Putamen (tissue), 1 donor: Measurements from ENCODE around the gene DES.
A peak's percentile ranks its signal among the peaks of the same experiment; 100 is the strongest.

Source experiments
- DNase-seq: peaks from one replicate; pipeline ENCODE4 v3.0.0-alpha.2; 2016; ENCODE audit warnings: low spot score

DES gene

GRCh38 chr2:219440388-219441256 is 22.4 kb downstream of the DES start:
- no peak for DNase-seq

GRCh38 chr2:219441451-219442255 is 23.5 kb downstream of the DES start:
- DNase-seq: peak; percentile 9

DNA sequence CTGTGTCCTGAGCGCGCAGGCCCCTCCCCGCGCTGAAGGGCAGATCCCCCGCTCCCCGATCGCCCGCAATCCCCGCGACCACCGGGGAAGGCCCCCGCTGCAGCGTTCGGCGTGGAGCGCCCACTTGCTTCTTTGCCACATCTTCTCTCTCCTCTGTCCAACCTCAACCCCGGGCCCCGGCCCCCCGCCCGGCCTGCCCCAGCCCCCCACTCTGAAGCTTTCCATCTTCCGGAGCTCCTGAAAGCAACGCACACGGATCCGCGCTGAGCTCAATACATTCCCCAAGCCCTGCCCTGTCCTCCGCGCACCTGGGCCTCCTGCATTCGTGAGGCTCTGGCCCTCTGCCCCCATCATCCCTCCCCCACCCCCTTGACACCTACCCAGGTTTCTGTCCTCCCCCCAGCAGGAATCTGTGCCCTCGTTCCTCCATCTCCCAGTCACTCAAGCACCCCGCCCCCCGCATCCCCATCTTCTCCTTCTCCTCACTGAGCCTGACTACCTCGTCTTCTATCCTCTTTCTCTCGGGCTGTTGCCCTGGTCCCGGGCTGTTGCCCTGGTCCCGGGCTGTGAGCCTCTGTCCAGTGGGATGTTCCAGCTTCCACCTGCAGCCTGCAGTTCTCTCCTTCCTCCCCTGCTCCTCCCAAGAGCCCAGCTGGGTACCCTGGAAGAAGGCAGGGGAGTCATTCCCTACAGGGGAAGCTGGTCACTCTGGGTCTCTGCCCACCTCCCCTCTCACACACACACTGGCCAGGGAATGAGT is 24.3 kb downstream of the DES start:
- DNase-seq: peak; percentile 39

DNA sequence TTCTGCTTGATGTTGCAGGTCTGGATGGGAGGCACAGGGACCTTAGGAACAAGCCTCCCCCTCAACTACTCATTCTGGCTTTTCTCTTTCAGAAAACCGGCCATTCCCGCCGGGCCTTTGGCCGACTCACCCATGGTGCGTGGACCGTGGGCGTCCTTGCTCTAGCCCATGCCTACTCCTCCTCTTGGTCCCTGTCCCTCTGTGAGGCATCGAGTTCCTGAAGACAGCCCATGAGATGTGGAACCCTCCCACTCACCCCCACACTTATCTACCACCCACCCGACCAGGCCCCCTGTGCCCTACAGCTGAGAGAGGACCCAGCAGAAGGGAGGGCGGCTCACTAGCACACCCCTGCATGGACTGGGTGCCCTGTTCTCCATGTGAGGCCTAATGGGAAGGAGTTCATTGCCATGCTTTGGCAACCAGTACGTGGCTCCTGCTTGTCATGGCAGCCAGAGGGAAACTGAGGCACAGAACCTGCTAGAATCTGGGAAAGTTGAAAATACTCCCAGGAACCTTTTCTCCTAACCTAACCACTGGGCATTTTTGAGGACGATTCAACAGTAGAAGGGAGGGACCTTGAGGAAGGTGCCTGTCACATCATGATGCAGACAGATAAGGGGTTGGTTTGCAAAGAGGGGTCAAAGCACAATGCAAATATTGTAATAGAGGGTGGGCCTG is 25.0 kb downstream of the DES start:
- no peak for DNase-seq

DNA sequence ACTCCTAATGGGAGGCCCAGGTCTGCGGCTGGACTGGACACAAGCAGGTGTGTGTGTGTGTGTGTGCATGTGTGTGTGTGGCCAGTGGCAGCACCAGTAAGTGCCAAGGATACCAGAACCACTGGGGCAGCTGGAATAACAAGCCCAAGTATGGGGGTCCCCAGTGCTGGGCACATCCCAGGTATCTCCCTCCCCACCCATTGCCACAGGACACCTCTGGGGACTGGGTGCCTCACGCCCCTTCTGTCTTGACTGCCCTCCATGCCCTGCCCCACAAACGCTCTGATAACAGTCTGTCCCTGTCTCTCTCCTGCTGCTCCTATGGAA is 25.5 kb downstream of the DES start:
- no peak for DNase-seq

- DNase-seq: peak; percentile 78
These were observed 26.5 kb downstream of the DES start for GRCh38 chr2:219444566-219445091.

GRCh38 chr2:219445220-219445640 is 27.1 kb downstream of the DES start:
- peak; percentile 36 for DNase-seq

DNA sequence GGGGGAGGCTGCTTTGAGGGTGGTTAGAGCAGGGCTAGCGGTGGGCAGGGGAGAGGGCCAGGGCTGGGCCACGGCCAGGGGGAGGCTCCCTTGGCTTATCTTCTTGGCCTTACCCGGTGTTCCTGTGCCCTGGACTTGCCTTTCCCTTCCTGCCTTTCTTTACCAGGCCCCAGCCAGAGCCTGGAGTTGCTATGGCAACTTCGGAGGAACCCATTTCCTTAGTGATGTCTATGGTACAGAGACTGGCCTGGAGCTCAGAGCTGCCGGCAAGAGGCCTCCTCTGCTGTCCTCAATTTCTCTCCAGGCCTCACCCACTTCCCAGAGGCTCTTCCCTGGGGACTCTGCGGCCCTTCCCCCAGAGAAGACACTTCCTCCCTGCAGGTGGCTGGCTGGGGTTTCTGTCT is 27.9 kb downstream of the DES start:
- peak; percentile 40 for DNase-seq

GRCh38 chr2:219446689-219447088 is 28.5 kb downstream of the DES start:
- DNase-seq: no peak

DNA sequence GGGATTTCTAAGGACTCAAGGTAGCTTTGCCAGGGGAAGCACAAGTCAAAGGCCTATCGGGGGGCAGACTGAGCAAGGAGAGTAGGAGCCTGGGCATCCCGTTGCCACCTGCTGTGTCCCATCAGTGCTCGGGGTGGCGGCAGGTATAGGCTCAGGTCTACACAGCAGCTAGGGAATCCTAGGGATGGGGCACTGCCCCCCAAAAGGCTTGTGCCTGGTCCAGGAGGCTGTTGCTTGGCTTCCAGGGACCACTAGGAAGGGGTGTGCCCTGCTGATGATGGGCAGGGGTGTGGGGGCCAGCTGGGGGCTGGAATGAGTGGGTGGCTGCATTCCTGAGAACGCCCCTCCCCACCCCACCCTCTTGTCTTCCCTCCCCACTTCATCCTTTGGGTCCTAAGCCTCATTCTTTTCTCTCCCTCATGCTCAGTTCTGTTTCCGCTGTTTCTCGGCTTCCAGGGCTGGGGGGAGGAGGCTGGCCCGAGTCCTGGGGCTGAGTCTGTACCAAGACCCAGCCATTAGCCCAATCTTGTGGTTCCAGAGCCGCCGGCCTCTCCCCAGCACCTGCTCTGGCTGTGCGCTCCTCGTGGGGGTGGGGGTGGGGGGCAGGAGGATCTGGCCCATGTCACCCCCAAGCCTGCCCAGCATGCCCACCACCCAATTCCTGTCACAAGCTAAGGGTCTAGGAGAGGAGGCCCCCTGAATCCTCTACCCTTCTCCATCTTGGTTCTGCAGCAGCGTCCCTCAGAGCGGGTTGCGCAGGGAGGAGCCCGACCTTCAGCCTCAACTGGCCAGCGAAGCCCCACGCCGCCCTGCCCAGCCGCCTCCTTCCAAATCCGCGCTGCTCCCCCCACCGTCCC is 29.3 kb downstream of the DES start:
- no peak for DNase-seq

GRCh38 chr2:219448099-219448775 is 30.1 kb downstream of the DES start:
- no peak for DNase-seq

DNA sequence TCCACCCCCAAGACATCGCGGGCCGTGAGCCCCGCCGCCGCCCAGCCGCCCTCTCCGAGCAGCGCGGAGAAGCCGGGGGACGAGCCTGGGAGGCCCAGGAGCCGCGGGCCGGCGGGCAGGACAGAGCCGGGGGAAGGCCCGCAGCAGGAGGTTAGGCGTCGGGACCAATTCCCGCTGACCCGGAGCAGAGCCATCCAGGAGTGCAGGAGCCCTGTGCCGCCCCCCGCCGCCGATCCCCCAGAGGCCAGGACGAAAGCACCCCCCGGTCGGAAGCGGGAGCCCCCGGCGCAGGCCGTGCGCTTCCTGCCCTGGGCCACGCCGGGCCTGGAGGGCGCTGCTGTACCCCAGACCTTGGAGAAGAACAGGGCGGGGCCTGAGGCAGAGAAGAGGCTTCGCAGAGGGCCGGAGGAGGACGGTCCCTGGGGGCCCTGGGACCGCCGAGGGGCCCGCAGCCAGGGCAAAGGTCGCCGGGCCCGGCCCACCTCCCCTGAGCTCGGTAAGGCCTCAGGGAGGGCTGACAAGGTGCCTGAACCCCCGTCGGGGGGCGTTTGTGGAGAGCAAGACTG is 30.7 kb downstream of the DES start:
- DNase-seq: no peak

DNA sequence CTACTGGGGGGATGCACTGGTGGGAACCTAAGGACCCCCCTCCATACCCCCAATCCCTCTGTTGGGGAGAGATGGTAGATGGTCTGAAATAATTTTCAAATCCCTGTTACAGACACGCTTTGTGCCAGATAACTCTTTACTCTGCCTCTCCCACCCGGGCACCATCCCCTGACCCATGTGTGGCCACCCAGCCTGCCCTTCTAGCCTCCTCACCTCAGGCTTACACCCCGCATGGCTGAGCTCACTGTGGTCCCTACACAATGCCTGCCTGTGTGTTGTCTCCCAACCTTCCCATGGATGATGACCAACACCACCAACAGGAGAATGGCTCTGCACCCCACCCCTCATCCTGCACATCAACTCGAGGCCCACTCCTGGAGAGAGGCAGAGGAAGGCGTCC is 31.4 kb downstream of the DES start:
- no peak for DNase-seq

GRCh38 chr2:219451661-219452360 is 33.6 kb downstream of the DES start:
- DNase-seq: peak; percentile 11

GRCh38 chr2:219452361-219453317 is 34.5 kb downstream of the DES start:
- peak; percentile 51 for DNase-seq

DNA sequence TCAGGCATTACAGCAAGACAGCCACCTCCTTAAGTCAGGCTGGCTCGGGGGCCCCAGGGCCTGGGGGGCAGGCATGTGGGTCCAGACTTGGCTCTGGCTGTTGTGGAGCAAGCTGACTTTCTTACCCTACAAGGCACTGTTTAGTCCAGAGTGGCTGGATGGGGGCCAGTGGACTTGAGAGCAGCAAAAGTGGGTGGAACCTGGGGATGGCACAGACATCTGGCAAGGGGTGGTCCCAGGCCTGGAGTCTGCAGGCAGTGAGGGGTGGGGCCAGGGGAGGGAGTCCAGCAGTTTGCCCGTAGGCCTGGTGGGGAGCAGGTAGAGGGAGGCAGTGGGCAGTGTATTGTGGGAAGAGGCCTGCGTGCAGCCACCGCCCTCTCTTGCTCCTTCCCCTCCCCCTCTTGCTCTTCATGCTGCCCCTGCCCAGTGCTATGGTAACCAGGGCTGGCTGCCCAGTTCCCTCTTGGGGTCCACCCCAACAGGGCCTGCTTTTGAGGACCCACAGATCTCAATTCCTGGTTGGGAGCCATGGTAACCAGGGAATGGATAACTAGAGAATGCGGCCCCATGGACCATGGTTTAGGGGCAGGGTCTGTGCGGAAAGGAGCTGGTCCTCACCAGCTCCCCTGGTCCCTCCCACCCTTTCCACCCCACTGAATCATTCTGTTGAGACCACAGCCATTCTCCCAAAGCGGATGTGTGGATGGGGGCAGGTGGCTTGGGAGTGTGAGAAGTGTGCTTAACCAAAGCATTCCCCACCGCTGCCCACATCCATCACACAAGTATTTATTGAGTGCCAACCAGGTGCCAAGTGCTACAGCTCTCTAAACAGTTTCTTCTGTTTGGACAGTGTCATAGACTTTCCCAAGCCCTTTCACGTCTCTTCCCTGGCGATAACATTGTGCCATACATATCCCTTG is 35.8 kb downstream of the DES start:
- no peak for DNase-seq

DNA sequence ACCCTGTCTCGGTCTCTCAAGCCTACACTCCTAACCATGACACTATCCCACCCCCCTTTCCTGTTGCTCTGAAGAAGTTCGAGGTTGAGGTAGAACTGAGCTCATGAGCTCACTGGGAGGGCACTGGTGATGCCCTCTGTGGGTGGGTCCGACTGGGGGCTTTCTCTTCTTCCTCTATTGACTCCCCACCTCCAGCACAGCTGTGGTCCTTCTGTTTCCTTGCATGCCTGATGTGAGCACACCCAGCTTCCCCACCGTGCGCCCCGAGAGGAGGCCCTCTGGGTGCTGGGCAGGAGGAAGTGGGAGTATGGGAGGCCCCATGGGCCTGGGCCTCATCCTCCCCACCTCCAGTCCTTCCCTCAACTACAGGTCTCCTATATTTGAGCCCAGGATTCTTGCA is 37.4 kb downstream of the DES start:
- DNase-seq: no peak
